GM12878 (cell line): ENCODE measurements around the gene COTL1. TPM values are rescaled to one million over a fixed set of nuclear protein-coding genes. Genes with fewer than 3 reads are reported as not detected.

ENCODE experiments used
- ATAC-seq: fragments of 200-7000 bp; cut with Tn5 transposase; 3 replicates; pipeline ENCODE4 v1.9.1; 2020; ENCODE audit warnings: mild to moderate bottlenecking, moderate library complexity
- BruUV-seq: library from RNA; stranded (reverse); fragments of 400-500 nt; replicated peaks from 2 replicates; lab custom pipeline; 2021; lab: Mats Ljungman, UMichigan
- CTCF ChIA-PET: fragments of 300-600 bp; sonication (Branson Sonifier 250); formaldehyde crosslinking; extraction: SDS; loops from one replicate; lab custom pipeline; 2021; ENCODE audit warnings: inconsistent platforms; lab: Yijun Ruan, JAX
- POLR2A ChIA-PET: fragments of 350-600 bp; formaldehyde crosslinking; extraction: SDS; loops from one replicate; lab custom pipeline; 2021; ENCODE audit warnings: inconsistent platforms; lab: Charles Lee
- RAD21 ChIA-PET: fragments of 300-600 bp; sonication (Branson Sonifier 250); formaldehyde crosslinking; loops from one replicate; lab custom pipeline; 2023; ENCODE audit warnings: antibody characterized with exemption; ENCODE audit not compliant: unreplicated experiment; lab: Charles Lee
- SMC1A ChIA-PET: fragments of 300-600 bp; sonication (Branson Sonifier 250); formaldehyde crosslinking; loops from one replicate; lab custom pipeline; 2023; ENCODE audit not compliant: unreplicated experiment, uncharacterized antibody; lab: Charles Lee
- DNase-seq: peaks from one replicate; pipeline ENCODE4 v3.0.0-alpha.2; 2011; ENCODE audit warnings: low read depth, low spot score
- FAIRE-seq: peaks from 3 replicates; lab custom pipeline; 2011; peaks lifted over from hg19 to GRCh38; lab: Jason Lieb, UNC
- H2AFZ ChIP-seq: 2 replicates; pipeline ENCODE4 v1.6.0; 2011; ENCODE audit warnings: low read depth, low read length, control low read depth; ENCODE audit not compliant: control insufficient read depth
- H3K27ac ChIP-seq: 2 replicates; pipeline ENCODE4 v1.5.1; 2011; ENCODE audit warnings: control low read depth; ENCODE audit not compliant: control insufficient read depth, insufficient read depth
- H3K27me3 ChIP-seq, 2 experiments: replicated peaks in 1 of 2; 2 replicates each; pipeline versions ENCODE4 v1.6.0 to v1.6.1; 2011; ENCODE audit warnings: low read length in 1 of 2; ENCODE audit not compliant: control insufficient read depth in 2 of 2, insufficient read depth in 2 of 2
- H3K36me3 ChIP-seq, 2 experiments: 2 replicates each; pipeline ENCODE4 v1.5.1; 2011; ENCODE audit warnings: low read length in 1 of 2; ENCODE audit not compliant: control insufficient read depth in 2 of 2, insufficient read depth in 2 of 2
- H3K4me1 ChIP-seq: 2 replicates; pipeline ENCODE4 v1.6.1; 2011; ENCODE audit warnings: mild to moderate bottlenecking, low read length, moderate library complexity, mixed read lengths; ENCODE audit not compliant: control insufficient read depth, insufficient read depth
- H3K4me2 ChIP-seq: 2 replicates; pipeline ENCODE4 v1.6.0; 2011; ENCODE audit warnings: control low read depth; ENCODE audit not compliant: control insufficient read depth, insufficient read depth
- H3K4me3 ChIP-seq: fragments of 200-600 bp; sonication (generic); 2 replicates; pipeline ENCODE4 v1.5.1; 2016
- H3K79me2 ChIP-seq: 2 replicates; pipeline ENCODE4 v1.6.0; 2011; ENCODE audit warnings: low read length; ENCODE audit not compliant: control insufficient read depth, insufficient read depth
- H3K9ac ChIP-seq: 2 replicates; pipeline ENCODE4 v1.8.0; 2011; ENCODE audit warnings: low read length, control low read depth, mixed read lengths; ENCODE audit not compliant: control insufficient read depth, insufficient read depth
- H3K9me3 ChIP-seq: replicated peaks from 3 replicates; pipeline ENCODE4 v1.5.1; 2011; ENCODE audit warnings: mild to moderate bottlenecking, low read length; ENCODE audit not compliant: control insufficient read depth, insufficient read depth
- H4K20me1 ChIP-seq: 2 replicates; pipeline ENCODE4 v1.6.0; 2011; ENCODE audit not compliant: control insufficient read depth, insufficient read depth
- ATF3 ChIP-seq: IDR thresholded peaks from 2 replicates; pipeline ENCODE4 v1.6.1; 2011; ENCODE audit warnings: low read depth, mild to moderate bottlenecking, low read length, moderate library complexity, borderline replicate concordance; ENCODE audit errors: extremely low read depth
- BACH1 ChIP-seq: fragments of 450-650 bp; IDR thresholded peaks from 2 replicates; pipeline ENCODE4 v1.6.1; 2017; ENCODE audit warnings: mild to moderate bottlenecking, borderline replicate concordance
- EZH2 ChIP-seq: IDR thresholded peaks from 2 replicates; pipeline ENCODE4 v1.6.1; 2012; ENCODE audit warnings: low read depth, mild to moderate bottlenecking, control low read depth, inconsistent platforms, low read length, borderline replicate concordance; ENCODE audit not compliant: control insufficient read depth
- RELB ChIP-seq: fragments of 450-650 bp; IDR thresholded peaks from 2 replicates; pipeline ENCODE4 v1.6.1; 2017; ENCODE audit warnings: low read depth, mild to moderate bottlenecking, moderate library complexity
- TCF7 ChIP-seq: IDR thresholded peaks from 2 replicates; pipeline ENCODE4 v1.6.1; 2014; ENCODE audit warnings: antibody characterized with exemption, borderline replicate concordance
- YY1 ChIP-seq: IDR thresholded peaks from 2 replicates; pipeline ENCODE4 v1.6.1; 2011; ENCODE audit warnings: low read depth, mild to moderate bottlenecking, low read length
- ZNF207 ChIP-seq: fragments of 450-650 bp; IDR thresholded peaks from 2 replicates; pipeline ENCODE4 v1.6.1; 2014; ENCODE audit warnings: antibody characterized with exemption, mild to moderate bottlenecking, borderline replicate concordance
- ZNF384 ChIP-seq: IDR thresholded peaks from 2 replicates; pipeline ENCODE4 v1.6.1; 2012; ENCODE audit warnings: low read depth, mild to moderate bottlenecking, low read length, improper control_type of control experiment, borderline replicate concordance
- WGBS: methylation state at CpG from one replicate; pipeline ENCODE4 v1.1.6; 2016; ENCODE audit warnings: low lambda C conversion rate; ENCODE audit not compliant: insufficient replicate concordance, insufficient coverage; ENCODE audit errors: missing lambda C conversion rate; 5-methylcytosine and 5-hydroxymethylcytosine counted together
- in situ Hi-C: fragments of 300-500 bp; cut with MboI; formaldehyde crosslinking; loops from 9 replicates; pipeline ENCODE4 v1.14.3; 2018; ENCODE audit warnings: mixed read lengths
- intact Hi-C: fragments of 100-400 bp; cut with micrococcal nuclease; formaldehyde crosslinking; loops from one replicate; pipeline ENCODE4 v1.14.2; 2022; ENCODE audit not compliant: unreplicated experiment
- polyA plus RNA-seq, 11 experiments: library from polyadenylated mRNA; depleted of rRNA in 4 of 11; unstranded in 6 of 11; stranded (reverse) in 5 of 11; fragments of >200 nt; fragmentation: Nextera tagmentation in 4 of 11; fragmentation: Illumina TruSeq in 1 of 11; extraction: Ambion mirVana in 4 of 11; extraction: Trizol in 1 of 11; gene quantifications; 1 replicate in 1 of 11; 2 replicates in 10 of 11; pipeline versions ENCODE4 v1.2.1 to v1.2.3, GENCODE V29; 2011 to 2016; ENCODE audit warnings: inconsistent platforms in 2 of 11, missing spikeins in 2 of 11, low read depth in 1 of 11
- total RNA-seq, 4 experiments: library from RNA; depleted of rRNA in 3 of 4; stranded (reverse); fragments of >200 nt in 3 of 4; fragmentation: Illumina TruSeq in 1 of 4; extraction: Trizol in 1 of 4; gene quantifications; 2 replicates each; pipeline versions ENCODE4 v1.2.1 to v1.2.3, GENCODE V29; 2013 to 2021
- TF ChIP-seq, protein P1 (sequence below): IDR thresholded peaks from 2 replicates; pipeline ENCODE4 v1.6.1; 2012; ENCODE audit warnings: low read length, inconsistent platforms
- TF ChIP-seq, protein P2 (sequence below): IDR thresholded peaks from 2 replicates; pipeline ENCODE4 v1.6.1; 2011; ENCODE audit warnings: mild to moderate bottlenecking, low read depth, low read length, moderate library complexity; ENCODE audit not compliant: insufficient replicate concordance

The COTL1 gene
- total and polyA plus RNA-seq, 10 of the 15 experiments (the other 5 are each of a cell fraction or from before 2014, with no cell fraction given): 140 to 894 (median 330) TPM

- ChIA-PET SMC1A (interaction anchor here (1.4 kb wide), 1 partner anchor 80 kb away, joined by 4 read pairs; no protein-coding TSS in a partner anchor), CTCF (interaction anchor here (0.8 kb wide), 1 partner anchor 121 kb away, joined by 3 read pairs; no protein-coding TSS in a partner anchor), POLR2A (interaction anchor here (0.5 to 0.7 kb wide), 4 partner anchors 9 to 438 kb away, joined by 3 to 4 read pairs (median 4); no protein-coding TSS in a partner anchor), RAD21 (interaction anchor here (1.2 kb wide), 1 partner anchor 21 kb away, joined by 3 read pairs; no protein-coding TSS in a partner anchor)
- DNase-seq: no peak
- in situ Hi-C loops (no loop called here), intact Hi-C loops (no loop called here)
- Histone ChIP-seq H3K9ac (no peak overlapping the region), H3K4me1 (no peaks in the 10 kb centered on the region), H2AFZ (no peak overlapping the region), H3K27me3 (peaks cover 0 to 2% of the 10 kb centered on the region in 2 experiments; a peak in 1 of 4 replicates), H3K4me2 (no peak overlapping the region), H3K27ac (no peak overlapping the region), H3K36me3 (no peaks in the 10 kb centered on the region), H3K79me2 (no peaks in the 10 kb centered on the region), H3K4me3 (no peak overlapping the region), H4K20me1 (no peaks in the 10 kb centered on the region), H3K9me3 (no peaks in the 10 kb centered on the region; the same call in 2 of the 3 replicates)
- WGBS: 65% methylated on average over 7 of the region's 7 CpGs
- no peak for ATAC-seq
- BruUV-seq: no TSS peak
- TF ChIP-seq BACH1 (no peak), ZNF384 (no peak), RELB (no peak), YY1 (no peak), ATF3 (no peak), TCF7 (no peak), ZNF207 (no peak), EZH2 (no peak)
- TF ChIP-seq, protein P1, sequence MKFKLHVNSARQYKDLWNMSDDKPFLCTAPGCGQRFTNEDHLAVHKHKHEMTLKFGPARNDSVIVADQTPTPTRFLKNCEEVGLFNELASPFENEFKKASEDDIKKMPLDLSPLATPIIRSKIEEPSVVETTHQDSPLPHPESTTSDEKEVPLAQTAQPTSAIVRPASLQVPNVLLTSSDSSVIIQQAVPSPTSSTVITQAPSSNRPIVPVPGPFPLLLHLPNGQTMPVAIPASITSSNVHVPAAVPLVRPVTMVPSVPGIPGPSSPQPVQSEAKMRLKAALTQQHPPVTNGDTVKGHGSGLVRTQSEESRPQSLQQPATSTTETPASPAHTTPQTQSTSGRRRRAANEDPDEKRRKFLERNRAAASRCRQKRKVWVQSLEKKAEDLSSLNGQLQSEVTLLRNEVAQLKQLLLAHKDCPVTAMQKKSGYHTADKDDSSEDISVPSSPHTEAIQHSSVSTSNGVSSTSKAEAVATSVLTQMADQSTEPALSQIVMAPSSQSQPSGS: no peak
- TF ChIP-seq, protein P2, sequence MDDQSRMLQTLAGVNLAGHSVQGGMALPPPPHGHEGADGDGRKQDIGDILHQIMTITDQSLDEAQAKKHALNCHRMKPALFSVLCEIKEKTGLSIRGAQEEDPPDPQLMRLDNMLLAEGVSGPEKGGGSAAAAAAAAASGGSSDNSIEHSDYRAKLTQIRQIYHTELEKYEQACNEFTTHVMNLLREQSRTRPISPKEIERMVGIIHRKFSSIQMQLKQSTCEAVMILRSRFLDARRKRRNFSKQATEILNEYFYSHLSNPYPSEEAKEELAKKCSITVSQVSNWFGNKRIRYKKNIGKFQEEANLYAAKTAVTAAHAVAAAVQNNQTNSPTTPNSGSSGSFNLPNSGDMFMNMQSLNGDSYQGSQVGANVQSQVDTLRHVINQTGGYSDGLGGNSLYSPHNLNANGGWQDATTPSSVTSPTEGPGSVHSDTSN: no peak
- no peak for FAIRE-seq
Observed at GRCh38 chr16:84541999-84542817, 75.7 kb downstream of the COTL1 start.
